ENCODE results near the gene SP140L. TPM values are rescaled to one million over a fixed set of nuclear protein-coding genes. Genes with fewer than 3 reads are reported as not detected.
"Not testable (repeated sequence)": the region's sequence is repeated elsewhere in the genome, so short reads cannot be mapped to it uniquely, and the experiment has no call there.

The SP140L gene
- total RNA-seq, result 10 to 100 TPM; 24.1 to 30.3 (median 28.7) TPM

DNA sequence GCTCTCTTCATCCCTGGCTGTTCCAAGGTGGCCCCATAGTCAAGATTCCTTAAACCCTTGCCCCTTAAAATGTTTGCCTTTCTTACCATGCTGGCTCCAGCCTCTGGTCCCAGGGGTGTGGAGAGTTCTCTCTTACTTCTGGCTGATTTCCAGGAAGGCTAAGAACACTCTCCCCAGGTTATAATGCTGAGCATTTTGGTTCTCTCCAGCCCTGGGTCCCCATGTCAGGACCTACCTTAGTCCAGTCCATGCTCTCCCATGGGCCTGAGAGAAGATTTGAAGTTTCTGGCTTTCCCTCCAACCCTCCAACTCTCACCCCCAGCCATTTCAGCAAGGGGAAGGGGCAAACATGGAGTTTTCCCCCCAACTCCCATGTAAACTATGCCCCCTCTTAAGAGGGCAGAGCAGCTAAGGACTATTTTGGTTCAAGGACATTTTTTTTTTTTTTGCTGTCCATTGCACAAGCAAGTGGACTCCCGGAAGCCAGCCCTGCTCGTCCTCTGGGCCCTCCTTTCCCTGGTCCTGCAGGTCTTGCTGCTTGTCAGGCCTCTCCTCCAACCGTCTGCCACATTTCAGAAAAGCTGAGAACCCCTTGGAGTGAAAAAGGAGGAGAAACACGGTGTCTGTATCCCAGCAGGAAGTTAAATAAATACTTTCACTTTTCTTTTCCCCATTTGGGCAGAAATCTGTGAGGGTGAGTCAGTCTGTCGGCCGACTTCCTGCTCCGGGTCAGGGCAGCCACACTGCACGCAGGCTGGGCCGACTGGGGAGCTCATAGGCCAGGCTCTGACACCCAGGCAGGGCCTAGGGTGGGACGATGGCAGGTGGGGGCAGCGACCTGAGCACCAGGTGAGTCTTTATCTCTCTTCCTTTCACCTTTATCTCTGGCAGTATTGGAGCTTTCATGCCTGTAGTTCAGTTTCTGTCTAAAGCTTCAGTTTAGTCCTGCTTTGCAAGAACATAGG is at the start of gene SP140L:
SP140L (plus strand) TSS at position 741 of the 965 bp plus-strand sequence; CDS start at position 818, 77 bp downstream.
- DNase-seq (peak; percentile 76), ATAC-seq (peak; percentile 99)
- Mint-ChIP-seq H3K27me3 (ENCODE audit: low read depth) (no peaks in the 10 kb centered on the region), H3K4me1 (ENCODE audit: low read depth) (peaks cover 74% of the 10 kb centered on the region), H3K9me3 (no peaks in the 10 kb centered on the region), H3K36me3 (ENCODE audit: insufficient read depth) (peaks cover 25% of the 10 kb centered on the region), H3K4me3 (peak within 1 kb of the TSS; percentile 90)

DNA sequence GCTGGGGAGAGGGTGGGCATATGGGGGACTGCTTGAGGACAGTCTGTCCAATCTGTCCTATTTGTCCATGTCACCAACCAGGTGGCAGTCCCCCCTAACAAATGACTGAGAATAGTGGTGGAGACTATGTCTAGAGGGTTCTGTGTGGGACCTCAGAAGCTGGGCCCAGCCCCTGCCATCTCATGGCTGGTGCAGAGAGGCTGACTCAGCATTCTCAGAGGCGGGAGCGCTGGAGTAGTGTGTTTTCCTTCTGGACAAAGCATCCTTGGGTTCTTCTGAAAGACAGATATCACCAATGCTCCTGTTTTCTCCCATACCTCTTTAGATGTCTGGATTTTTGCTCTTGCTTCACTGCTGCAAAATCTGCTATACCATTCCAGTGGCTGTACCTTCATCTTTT is 44.1 kb upstream of the SP140L start:
- Mint-ChIP-seq H3K36me3 (ENCODE audit: insufficient read depth) (peaks cover 54% of the 10 kb centered on the region), H3K4me1 (ENCODE audit: low read depth) (peaks cover 5% of the 10 kb centered on the region), H3K4me3 (no peak overlapping the region), H3K27me3 (ENCODE audit: low read depth) (no peaks in the 10 kb centered on the region), H3K9me3 (no peaks in the 10 kb centered on the region)
- no peak for DNase-seq
- no peak for ATAC-seq

DNA sequence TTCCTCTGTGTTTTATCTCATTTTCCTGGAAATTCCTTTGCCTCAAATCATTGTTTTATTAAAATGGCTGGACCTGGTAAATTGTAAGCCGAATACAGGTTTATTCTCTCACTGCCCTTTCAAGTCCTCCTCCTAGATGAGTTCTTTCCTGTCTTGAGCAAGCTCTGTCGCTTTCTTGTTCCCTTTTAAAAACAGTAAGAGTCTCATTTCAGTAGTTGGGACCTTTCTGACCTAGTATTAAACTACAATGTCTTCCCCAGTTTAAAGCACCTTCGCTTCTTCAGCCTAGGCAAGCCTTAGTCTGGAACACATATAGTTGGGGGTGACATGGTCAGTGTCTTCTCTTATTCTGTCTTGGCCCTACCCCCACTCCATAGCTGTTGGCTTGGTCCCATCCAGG is 40.9 kb upstream of the SP140L start:
- H3K9me3 Mint-ChIP-seq, result peaks cover 4% of the 10 kb centered on the region
- DNase-seq (no peak), ATAC-seq (no peak)
- no peaks in the 10 kb centered on the region for H3K27me3 Mint-ChIP-seq (ENCODE audit: low read depth)
- H3K4me3 Mint-ChIP-seq, result no peak overlapping the region
- H3K4me1 Mint-ChIP-seq (ENCODE audit: low read depth), result peaks cover 15% of the 10 kb centered on the region
- H3K36me3 Mint-ChIP-seq (ENCODE audit: insufficient read depth), result peaks cover 57% of the 10 kb centered on the region

DNA sequence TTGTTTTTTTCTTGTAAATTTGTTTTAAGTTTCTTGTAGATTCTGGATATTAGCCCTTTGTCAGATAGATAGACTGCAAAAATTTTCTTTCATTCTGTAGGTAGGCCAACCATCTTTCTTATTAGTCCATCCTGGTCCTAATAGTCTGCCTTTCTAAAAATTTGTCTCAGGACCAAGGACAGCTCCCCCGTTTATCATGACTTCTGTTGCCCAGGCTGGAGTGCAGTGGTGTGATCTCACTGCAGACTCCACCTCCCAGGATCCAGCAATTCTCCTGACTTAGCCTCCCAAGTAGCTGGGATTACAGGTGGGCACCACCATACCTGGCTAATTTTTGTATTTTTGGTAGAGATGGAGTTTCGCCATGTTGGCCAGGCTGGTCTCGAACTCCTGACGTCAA is 37.7 kb upstream of the SP140L start:
- H3K4me3 Mint-ChIP-seq; H3K9me3 Mint-ChIP-seq; DNase-seq; ATAC-seq; H3K27me3 Mint-ChIP-seq (ENCODE audit: low read depth): not testable (repeated sequence)
- Mint-ChIP-seq H3K36me3 (ENCODE audit: insufficient read depth) (peaks cover 74% of the 10 kb centered on the region), H3K4me1 (ENCODE audit: low read depth) (peaks cover 15% of the 10 kb centered on the region)

DNA sequence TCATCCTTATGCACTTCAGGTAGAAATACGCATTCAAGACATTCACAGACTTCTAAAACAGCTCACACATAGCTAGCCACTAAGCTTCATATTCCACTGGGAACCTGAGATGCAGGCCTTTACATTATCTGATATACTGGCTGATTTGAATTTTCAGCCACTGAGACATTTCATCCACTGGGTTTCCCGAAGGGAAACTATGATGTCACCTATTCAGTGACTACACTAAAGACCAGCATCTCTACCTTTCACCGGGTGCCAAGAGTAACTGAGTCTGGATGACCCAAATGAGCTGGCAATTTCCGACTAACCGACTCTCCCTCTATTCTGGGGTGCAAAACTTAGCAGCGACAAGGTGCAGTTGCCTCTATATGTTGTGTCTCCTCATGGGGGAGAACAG is 31.8 kb upstream of the SP140L start:
- ATAC-seq, result no peak
- no peak for DNase-seq
- H3K4me3 Mint-ChIP-seq, result no peak overlapping the region

DNA sequence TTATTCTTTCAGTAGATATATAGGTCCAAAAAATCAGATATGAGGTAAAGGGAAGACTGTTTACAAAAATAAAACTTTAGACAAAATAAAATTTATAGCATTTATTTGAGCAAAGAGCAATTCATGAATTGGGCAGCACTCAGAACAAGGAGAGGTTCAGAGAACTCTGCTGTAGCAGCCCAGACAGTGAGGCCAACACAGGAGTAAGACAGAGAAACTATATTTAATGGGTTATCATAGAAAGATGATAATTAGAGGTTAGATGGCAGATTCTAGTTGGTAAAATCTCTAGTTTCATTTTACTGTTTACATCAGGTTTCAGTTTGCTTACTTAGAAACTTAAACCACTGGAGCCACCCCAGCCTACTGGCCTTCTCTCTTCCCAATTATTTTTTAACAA is 30.1 kb upstream of the SP140L start:
- Mint-ChIP-seq H3K4me3 (no peak overlapping the region), H3K27me3 (ENCODE audit: low read depth) (no peaks in the 10 kb centered on the region), H3K36me3 (ENCODE audit: insufficient read depth) (peaks cover 76% of the 10 kb centered on the region), H3K4me1 (ENCODE audit: low read depth) (no peaks in the 10 kb centered on the region), H3K9me3 (peaks cover 4% of the 10 kb centered on the region)
- no peak for ATAC-seq
- no peak for DNase-seq

More for the DNA sequence above, 31.8 kb upstream of the SP140L start:
- Mint-ChIP-seq H3K27me3 (ENCODE audit: low read depth) (no peaks in the 10 kb centered on the region), H3K9me3 (peaks cover 4% of the 10 kb centered on the region), H3K4me1 (ENCODE audit: low read depth) (no peaks in the 10 kb centered on the region), H3K36me3 (ENCODE audit: insufficient read depth) (peaks cover 73% of the 10 kb centered on the region)

DNA sequence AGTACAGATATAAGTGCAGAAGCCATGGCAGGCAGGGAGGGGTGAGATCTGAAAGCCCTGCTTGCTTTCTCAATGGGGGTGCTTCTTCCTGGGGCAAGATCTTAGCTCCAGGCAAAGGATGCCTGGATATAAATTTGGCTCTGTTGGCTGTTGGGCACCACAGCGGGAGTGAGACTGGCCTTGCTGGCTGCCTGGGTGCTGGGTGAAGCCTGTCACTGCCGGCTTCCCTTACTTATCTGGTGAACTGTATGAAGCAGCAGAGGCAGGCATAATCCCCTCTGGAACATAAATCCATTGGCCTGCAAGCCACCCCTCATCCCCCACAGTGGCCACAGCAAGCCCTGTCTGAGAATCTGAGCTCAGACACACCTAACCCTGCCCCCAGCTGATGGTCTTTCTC is 27.4 kb upstream of the SP140L start:
- DNase-seq, result no peak
- Mint-ChIP-seq H3K4me3 (no peak overlapping the region), H3K27me3 (ENCODE audit: low read depth) (no peaks in the 10 kb centered on the region), H3K36me3 (ENCODE audit: insufficient read depth) (peaks cover 75% of the 10 kb centered on the region), H3K4me1 (ENCODE audit: low read depth) (no peaks in the 10 kb centered on the region), H3K9me3 (peaks cover 13% of the 10 kb centered on the region)
- no peak for ATAC-seq

DNA sequence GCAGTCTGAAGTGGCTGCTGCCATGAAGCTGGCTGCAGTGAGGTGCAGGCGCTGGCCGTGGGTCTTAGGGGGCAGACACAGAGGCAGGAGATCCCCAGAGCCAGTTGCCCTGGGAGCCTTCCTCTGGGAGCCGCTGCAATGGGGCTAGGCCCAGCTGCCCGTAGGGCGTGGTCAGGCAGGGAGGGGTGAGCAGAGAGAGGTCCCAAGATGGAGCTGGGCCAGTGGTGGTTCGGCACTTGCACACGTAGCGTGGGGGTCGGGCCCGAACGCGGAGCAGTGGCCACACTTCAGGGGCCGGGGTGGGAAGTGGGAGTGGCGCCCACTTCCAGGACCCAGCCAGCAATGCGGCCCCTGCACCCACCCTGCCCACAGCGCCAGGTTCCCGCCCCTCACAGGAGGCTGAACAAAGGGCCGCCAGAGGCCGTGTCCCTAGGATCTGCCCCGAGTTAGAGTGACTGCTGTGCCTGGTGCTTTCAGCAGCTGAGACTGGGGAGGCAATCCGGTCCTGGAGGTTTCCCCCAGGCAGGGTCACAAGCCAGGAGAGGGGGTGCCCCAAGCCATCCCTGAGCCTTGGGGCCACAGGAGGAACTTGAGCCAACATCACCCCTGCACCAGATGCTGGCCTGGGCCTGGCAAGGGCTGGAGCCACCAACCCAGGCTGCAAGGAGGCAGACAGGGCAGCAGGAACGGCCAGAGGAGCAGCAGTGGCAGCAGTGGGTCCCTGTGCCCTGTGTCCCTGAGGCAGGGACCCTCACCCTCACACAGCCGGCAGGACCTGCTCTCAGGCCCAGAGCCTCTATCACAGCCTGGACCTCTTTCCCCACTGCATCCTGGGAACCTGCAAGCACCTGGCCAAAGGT is 21.3 kb upstream of the SP140L start:
- ATAC-seq (no peak), DNase-seq (no peak)
- no peak overlapping the region for H3K4me3 Mint-ChIP-seq
- H3K27me3 Mint-ChIP-seq (ENCODE audit: low read depth), result no peaks in the 10 kb centered on the region
- H3K36me3 Mint-ChIP-seq (ENCODE audit: insufficient read depth), result peaks cover 46% of the 10 kb centered on the region
- peaks cover 10% of the 10 kb centered on the region for H3K9me3 Mint-ChIP-seq
- H3K4me1 Mint-ChIP-seq (ENCODE audit: low read depth), result no peaks in the 10 kb centered on the region

DNA sequence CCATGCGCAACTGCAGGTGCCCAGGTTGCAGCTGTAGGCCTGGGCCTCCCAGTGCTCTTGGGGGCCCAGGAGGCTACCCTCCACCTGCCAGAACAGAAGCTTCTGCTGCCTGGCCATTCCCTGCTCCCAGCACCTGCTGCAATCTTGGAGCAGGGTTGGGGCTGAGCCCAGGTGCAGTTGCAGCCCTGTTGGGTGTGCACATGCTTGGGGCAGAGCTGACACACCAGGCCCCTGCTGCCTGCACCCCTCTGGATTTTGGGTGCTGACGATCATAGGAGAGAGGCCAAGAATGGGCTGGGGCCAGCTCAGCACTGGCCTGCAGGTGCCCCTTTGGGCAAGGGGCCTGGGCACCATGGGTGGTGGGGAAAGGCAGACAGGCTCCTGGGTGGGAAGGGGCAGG is 20.5 kb upstream of the SP140L start:
- Mint-ChIP-seq H3K9me3 (peaks cover 10% of the 10 kb centered on the region), H3K4me3 (no peak overlapping the region), H3K27me3 (ENCODE audit: low read depth) (no peaks in the 10 kb centered on the region), H3K4me1 (ENCODE audit: low read depth) (peaks cover under 1% of the 10 kb centered on the region), H3K36me3 (ENCODE audit: insufficient read depth) (peaks cover 39% of the 10 kb centered on the region)
- no peak for DNase-seq
- no peak for ATAC-seq

DNA sequence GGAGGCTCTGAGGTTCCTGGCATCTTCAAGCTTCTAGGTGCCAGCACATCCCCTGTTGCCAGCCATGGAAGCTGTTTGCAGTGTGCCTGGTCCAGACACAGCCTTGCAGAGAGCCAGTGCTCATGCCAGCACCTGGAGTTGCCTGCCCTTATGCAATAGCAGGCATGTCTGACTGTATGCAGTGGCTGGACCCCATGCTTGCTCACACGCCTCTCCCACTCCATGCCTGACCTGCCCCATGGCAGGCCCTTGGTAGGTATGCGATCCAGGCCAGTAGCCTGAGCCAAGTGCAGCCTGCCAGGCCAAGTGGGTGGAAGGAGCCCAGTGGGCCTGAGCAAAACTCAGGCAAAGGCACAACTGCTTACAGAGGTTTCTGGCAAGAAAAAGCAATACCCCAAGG is 19.5 kb upstream of the SP140L start:
- no peak for ATAC-seq
- no peak for DNase-seq
- H3K27me3 Mint-ChIP-seq (ENCODE audit: low read depth), result no peaks in the 10 kb centered on the region
- H3K4me1 Mint-ChIP-seq (ENCODE audit: low read depth), result peaks cover 2% of the 10 kb centered on the region
- peaks cover 8% of the 10 kb centered on the region for H3K9me3 Mint-ChIP-seq
- H3K36me3 Mint-ChIP-seq (ENCODE audit: insufficient read depth), result peaks cover 42% of the 10 kb centered on the region
- H3K4me3 Mint-ChIP-seq, result no peak overlapping the region

DNA sequence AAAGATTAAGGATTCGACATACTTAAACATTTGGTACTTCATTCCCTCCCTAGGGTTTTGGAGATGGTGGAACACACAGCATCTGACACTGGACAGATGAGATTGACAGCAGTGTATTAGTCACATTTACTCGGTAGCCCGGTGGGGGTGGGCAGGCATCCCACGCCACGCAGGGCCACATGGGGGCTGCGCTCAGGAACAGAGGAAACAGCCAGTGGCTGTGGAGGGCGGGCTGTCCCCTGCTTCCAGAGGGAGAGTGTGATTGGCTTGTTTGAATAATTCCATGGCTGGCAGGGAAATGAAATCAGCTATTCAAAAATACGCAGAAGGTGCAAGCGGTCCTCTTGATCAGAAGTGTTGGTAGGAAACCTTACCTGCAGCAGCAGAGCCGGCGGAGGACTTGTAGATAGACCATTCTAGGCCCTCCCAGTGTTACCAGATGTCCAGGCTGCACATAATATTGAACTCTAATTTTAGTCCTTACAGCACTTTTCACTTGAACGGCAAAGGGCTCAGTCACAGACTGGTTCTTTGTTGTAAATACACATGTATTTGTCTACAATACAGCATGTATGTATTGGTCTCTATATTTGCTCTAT is 18.5 kb upstream of the SP140L start:
- Mint-ChIP-seq H3K9me3 (no peaks in the 10 kb centered on the region), H3K4me3 (no peak overlapping the region), H3K4me1 (ENCODE audit: low read depth) (peaks cover 2% of the 10 kb centered on the region), H3K36me3 (ENCODE audit: insufficient read depth) (peaks cover 45% of the 10 kb centered on the region), H3K27me3 (ENCODE audit: low read depth) (no peaks in the 10 kb centered on the region)
- DNase-seq (no peak), ATAC-seq (no peak)

DNA sequence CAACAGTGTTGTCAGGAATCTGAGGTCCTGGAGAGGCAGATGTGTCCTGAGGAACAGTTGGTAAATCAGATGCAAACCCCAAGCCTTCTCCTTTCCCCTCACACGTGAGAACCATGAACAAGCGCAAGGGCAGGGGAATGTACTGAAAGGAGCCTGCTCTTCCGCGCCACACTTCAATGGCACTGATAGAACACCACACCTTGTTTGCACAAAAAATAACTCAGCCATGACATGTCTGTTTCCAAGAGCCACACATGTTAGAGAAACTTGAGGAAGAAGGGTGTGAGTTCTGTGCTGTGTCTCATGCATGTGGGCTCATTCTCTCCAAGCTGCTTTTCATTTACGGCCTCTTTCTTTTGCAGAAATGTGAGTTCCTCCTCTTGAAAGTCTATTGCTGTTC is 16.2 kb upstream of the SP140L start:
- not testable (repeated sequence) for ATAC-seq; H3K9me3 Mint-ChIP-seq; H3K4me3 Mint-ChIP-seq; H3K27me3 Mint-ChIP-seq (ENCODE audit: low read depth); DNase-seq; H3K4me1 Mint-ChIP-seq (ENCODE audit: low read depth)
- H3K36me3 Mint-ChIP-seq (ENCODE audit: insufficient read depth), result peaks cover 42% of the 10 kb centered on the region

DNA sequence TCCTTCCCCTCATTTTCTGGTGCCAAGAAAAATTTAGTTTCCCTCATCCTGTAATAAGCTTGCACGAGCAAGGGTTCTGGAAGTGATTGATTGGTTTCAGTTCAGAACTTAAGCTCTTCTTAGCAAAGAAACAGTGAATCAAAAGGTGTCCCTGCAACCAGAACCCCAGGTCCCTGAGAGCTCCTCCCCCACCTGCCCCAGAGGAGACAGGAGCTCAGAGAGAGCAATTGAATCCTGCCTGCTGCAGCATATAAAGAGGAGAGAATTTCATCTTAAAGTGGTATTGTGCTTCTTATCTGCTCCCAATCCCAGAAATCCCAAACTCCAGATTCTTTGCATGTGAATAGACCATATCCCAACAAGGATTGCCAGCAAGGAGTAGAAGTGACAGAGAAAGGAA is 15.4 kb upstream of the SP140L start:
- Mint-ChIP-seq H3K4me1 (ENCODE audit: low read depth) (peaks cover 17% of the 10 kb centered on the region), H3K36me3 (ENCODE audit: insufficient read depth) (peaks cover 46% of the 10 kb centered on the region)
- not testable (repeated sequence) for H3K27me3 Mint-ChIP-seq (ENCODE audit: low read depth); H3K4me3 Mint-ChIP-seq; H3K9me3 Mint-ChIP-seq; ATAC-seq; DNase-seq

DNA sequence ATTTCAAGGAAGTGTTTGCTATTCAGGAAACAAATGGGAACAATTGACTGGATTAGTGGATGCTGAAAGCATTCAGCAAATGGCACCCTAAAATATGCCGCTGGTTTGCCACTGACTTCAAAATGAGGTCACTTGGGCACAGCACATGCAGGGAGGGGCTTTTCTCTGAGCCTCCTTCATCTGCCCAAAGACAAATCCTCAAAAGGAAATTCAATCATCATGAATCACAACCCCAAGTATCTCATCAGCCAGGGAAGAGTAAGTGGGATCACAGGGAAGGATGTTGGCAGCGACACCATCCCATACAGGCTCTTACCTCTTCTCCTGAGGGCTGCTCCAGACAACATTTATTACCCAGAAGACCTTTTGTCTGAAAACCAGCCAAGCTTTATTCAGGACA is 14.4 kb upstream of the SP140L start:
- H3K9me3 Mint-ChIP-seq, result no peaks in the 10 kb centered on the region
- H3K4me1 Mint-ChIP-seq (ENCODE audit: low read depth), result peaks cover 25% of the 10 kb centered on the region
- DNase-seq (no peak), ATAC-seq (no peak)
- H3K36me3 Mint-ChIP-seq (ENCODE audit: insufficient read depth), result peaks cover 46% of the 10 kb centered on the region
- H3K27me3 Mint-ChIP-seq (ENCODE audit: low read depth), result no peaks in the 10 kb centered on the region
- no peak overlapping the region for H3K4me3 Mint-ChIP-seq

Measured in activated T-cell treated with anti-CD3 and anti-CD28 coated beads, Interleukin-2, amount 50 U/mL, for 4 hours (primary cell).